GM23338 (cell line): Measurements from ENCODE around the gene RFX2. TPM values are rescaled to one million over a fixed set of nuclear protein-coding genes. Genes with fewer than 3 reads are reported as not detected.

ENCODE experiments used
- ATAC-seq: fragments of 200-7000 bp; cut with Tn5 transposase; 3 replicates; pipeline ENCODE4 v1.9.1; 2020
- DNase-seq: peaks from one replicate; pipeline ENCODE4 v3.0.0-alpha.2; 2015; ENCODE audit warnings: low spot score
- H2AFZ ChIP-seq: fragments of 200-600 bp; sonication (generic); 2 replicates; pipeline ENCODE4 v1.8.0; 2016; ENCODE audit warnings: antibody characterized with exemption, mild to moderate bottlenecking, moderate library complexity
- H3F3A ChIP-seq: fragments of 200-600 bp; sonication (generic); replicated peaks from 2 replicates; pipeline ENCODE4 v1.8.0; 2017; ENCODE audit warnings: antibody characterized with exemption, mixed run types, low read depth
- H3K27ac ChIP-seq: fragments of 200-600 bp; sonication (generic); 2 replicates; pipeline ENCODE4 v1.6.1; 2016; ENCODE audit warnings: low read depth
- H3K27me3 ChIP-seq: fragments of 200-600 bp; sonication (generic); 2 replicates; pipeline ENCODE4 v1.8.0; 2016; ENCODE audit warnings: mild to moderate bottlenecking, mixed run types, moderate library complexity; ENCODE audit not compliant: insufficient read depth
- H3K36me3 ChIP-seq: fragments of 200-600 bp; sonication (generic); 2 replicates; pipeline ENCODE4 v1.8.0; 2016; ENCODE audit warnings: mild to moderate bottlenecking; ENCODE audit not compliant: insufficient read depth
- H3K4me1 ChIP-seq: fragments of 200-600 bp; sonication (generic); 2 replicates; pipeline ENCODE4 v1.8.0; 2016; ENCODE audit warnings: mild to moderate bottlenecking, moderate library complexity; ENCODE audit not compliant: insufficient read depth
- H3K4me2 ChIP-seq: fragments of 200-600 bp; sonication (generic); 2 replicates; pipeline ENCODE4 v1.7.1; 2017; ENCODE audit warnings: mixed run types
- H3K4me3 ChIP-seq: fragments of 200-600 bp; sonication (generic); 2 replicates; pipeline ENCODE4 v1.6.1; 2016; ENCODE audit warnings: mixed run types
- H3K79me2 ChIP-seq: fragments of 200-600 bp; sonication (generic); replicated peaks from 2 replicates; pipeline ENCODE4 v1.8.0; 2017; ENCODE audit warnings: mild to moderate bottlenecking; ENCODE audit not compliant: insufficient read depth
- H3K9me2 ChIP-seq: fragments of 200-600 bp; sonication (generic); 2 replicates; pipeline ENCODE4 v1.8.0; 2017; ENCODE audit not compliant: insufficient read depth
- H4K20me1 ChIP-seq: fragments of 200-600 bp; sonication (generic); replicated peaks from 2 replicates; pipeline ENCODE4 v1.8.0; 2017; ENCODE audit warnings: mild to moderate bottlenecking; ENCODE audit not compliant: insufficient read depth
- H3K27ac Mint-ChIP-seq: 2 replicates; pipeline ENCODE4 v1.8.0; 2020; ENCODE audit warnings: inconsistent platforms, mild to moderate bottlenecking, moderate library complexity, mixed read lengths
- H3K27me3 Mint-ChIP-seq: 3 replicates; pipeline ENCODE4 v1.8.0; 2022; ENCODE audit warnings: low read depth, mild to moderate bottlenecking, moderate library complexity, mixed read lengths, inconsistent platforms; ENCODE audit not compliant: insufficient read depth, poor library complexity
- H3K36me3 Mint-ChIP-seq: 3 replicates; pipeline ENCODE4 v1.8.0; 2021; ENCODE audit warnings: low read depth, mild to moderate bottlenecking, inconsistent platforms, moderate library complexity, mixed read lengths
- H3K4me1 Mint-ChIP-seq: 3 replicates; pipeline ENCODE4 v1.8.0; 2020; ENCODE audit warnings: mild to moderate bottlenecking, inconsistent platforms, mixed read lengths
- H3K4me3 Mint-ChIP-seq: 3 replicates; pipeline ENCODE4 v1.8.0; 2021; ENCODE audit warnings: moderate library complexity, mild to moderate bottlenecking, inconsistent platforms, mixed read lengths
- H3K9me3 Mint-ChIP-seq: 3 replicates; pipeline ENCODE4 v1.8.0; 2020; ENCODE audit warnings: moderate library complexity, mild to moderate bottlenecking, inconsistent platforms, mixed read lengths
- CTCF ChIP-seq, 2 experiments: fragments of 200-600 bp in 1 of 2; sonication (generic) in 1 of 2; conservative IDR thresholded peaks; 2 replicates each; pipeline versions ENCODE4 v1.5.1 to v1.6.1; 2016 to 2017; ENCODE audit warnings: antibody characterized with exemption in 2 of 2, low read depth in 2 of 2, mild to moderate bottlenecking in 2 of 2, moderate library complexity in 1 of 2
- ETS1 ChIP-seq: IDR thresholded peaks from 2 replicates; pipeline ENCODE4 v1.6.1; 2016; ENCODE audit warnings: antibody characterized with exemption
- JUNB ChIP-seq: IDR thresholded peaks from one replicate; pipeline ENCODE4 v1.6.1; 2016; ENCODE audit warnings: antibody characterized with exemption; ENCODE audit not compliant: unreplicated experiment
- REST ChIP-seq: IDR thresholded peaks from one replicate; pipeline ENCODE4 v1.6.1; 2018; ENCODE audit warnings: antibody characterized with exemption; ENCODE audit not compliant: unreplicated experiment
- ZNF331 ChIP-seq: fragments of 250-450 bp; sonication (Bioruptor Pico); IDR thresholded peaks from 2 replicates; pipeline ENCODE4 v1.5.0; 2020; ENCODE audit warnings: low read depth, mild to moderate bottlenecking, moderate library complexity
- polyA plus RNA-seq: library from polyadenylated mRNA; unstranded; fragments of >200 nt; fragmentation: Nextera tagmentation; extraction: Ambion mirVana; gene quantifications from 2 replicates; pipeline ENCODE4 v1.2.1, GENCODE V29; 2016
- total RNA-seq: library from RNA; depleted of rRNA; stranded (reverse); fragments of >200 nt; shearing (Covaris generic); gene quantifications from 2 replicates; pipeline ENCODE4 v1.2.3, GENCODE V29; 2014

The RFX2 gene
- total and polyA plus RNA-seq, 2 experiments from 2014 or later: 4.6 to 13.0 TPM

DNA sequence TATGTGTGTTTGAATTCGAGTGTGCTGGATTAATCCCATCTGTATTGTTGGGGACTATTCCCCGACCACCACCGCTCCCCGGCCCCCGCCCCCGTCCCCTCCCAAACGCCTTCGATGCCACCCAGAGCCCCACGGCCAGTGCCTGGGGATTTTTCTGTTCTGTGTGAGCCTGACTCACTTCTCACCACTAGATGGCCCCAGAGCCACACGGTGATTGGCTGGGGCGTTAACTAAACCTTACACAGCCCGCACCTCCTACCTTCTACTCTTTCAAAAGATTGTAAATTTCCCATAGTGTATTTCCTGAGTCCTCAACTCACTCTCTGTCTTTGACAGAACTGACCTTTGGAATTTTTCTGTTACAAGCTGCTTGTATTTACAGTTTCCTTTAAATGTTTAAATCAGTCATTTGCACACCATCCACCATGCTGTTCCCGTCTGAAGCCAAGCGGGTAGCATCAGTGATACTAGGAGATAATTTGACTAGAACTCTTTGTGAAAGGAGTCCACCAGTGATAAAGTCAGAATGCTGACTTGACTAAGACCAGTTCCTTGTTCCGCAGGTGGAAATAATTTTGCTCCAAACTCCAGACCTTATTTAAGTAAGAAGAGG is 61.4 kb downstream of the RFX2 start:
- no peaks in the 10 kb centered on the region for H3K36me3 Mint-ChIP-seq
- Histone ChIP-seq H2AFZ (no peak overlapping the region), H4K20me1 (no peaks in the 10 kb centered on the region), H3K4me3 (no peak overlapping the region), H3K4me2 (no peak overlapping the region), H3K79me2 (no peaks in the 10 kb centered on the region), H3K36me3 (no peaks in the 10 kb centered on the region), H3F3A (no peaks in the 10 kb centered on the region), H3K4me1 (peaks cover 3% of the 10 kb centered on the region), H3K9me2 (0 out of 2 replicates have a peak, but pooled peaks cover 3% of the 10 kb centered on the region), H3K27me3 (no peaks in the 10 kb centered on the region), H3K27ac (no peak overlapping the region)
- no peak overlapping the region for H3K4me3 Mint-ChIP-seq
- ATAC-seq (peak; percentile 96), DNase-seq (peak; percentile 91)
- no peak overlapping the region for H3K27ac Mint-ChIP-seq
- no peaks in the 10 kb centered on the region for H3K9me3 Mint-ChIP-seq
- TF ChIP-seq ETS1: no peak
- no peak for TF ChIP-seq ZNF331
- TF ChIP-seq CTCF (conservative IDR thresholded peaks at IDR 0.05; ENCODE audit: low read depth in 2 of 2): peak; percentile 79 to 95
- no peak for TF ChIP-seq REST
- peaks cover 15% of the 10 kb centered on the region for H3K4me1 Mint-ChIP-seq
- H3K27me3 Mint-ChIP-seq: no peaks in the 10 kb centered on the region

- Histone ChIP-seq H3K36me3 (no peaks in the 10 kb centered on the region), H3F3A (no peaks in the 10 kb centered on the region), H3K4me1 (peaks cover 3% of the 10 kb centered on the region), H3K27me3 (no peaks in the 10 kb centered on the region), H2AFZ (no peak overlapping the region), H3K27ac (no peak overlapping the region), H3K9me2 (0 out of 2 replicates have a peak, but pooled peaks cover 3% of the 10 kb centered on the region), H3K4me2 (no peak overlapping the region), H3K79me2 (no peaks in the 10 kb centered on the region), H4K20me1 (no peaks in the 10 kb centered on the region), H3K4me3 (no peak overlapping the region)
- Mint-ChIP-seq H3K27ac (no peak overlapping the region), H3K9me3 (no peaks in the 10 kb centered on the region), H3K36me3 (no peaks in the 10 kb centered on the region), H3K4me3 (peak overlapping the region; percentile 32; the same call in 1 of the 3 replicates), H3K4me1 (peaks cover 15% of the 10 kb centered on the region), H3K27me3 (no peaks in the 10 kb centered on the region)
- DNase-seq (no peak), ATAC-seq (peak; percentile 26)
- TF ChIP-seq JUNB (no peak), REST (no peak)
These were observed 62.0 kb downstream of the RFX2 start for GRCh38 chr19:6048348-6048747.
